Stimulated activated CD4-positive, alpha-beta T cell treated with anti-CD3 and anti-CD28 coated beads, Interleukin-1b, Interleukin-23, amount 100 ng/mL, for 1 hour (primary cell): ENCODE results near the gene NGEF.

Experiments
- DNase-seq, 2 donors: peaks; one replicate each; pipeline ENCODE4 v3.0.0-alpha.2; 2020; ENCODE audit warnings: low read depth in 2 of 2

Gene NGEF

DNA sequence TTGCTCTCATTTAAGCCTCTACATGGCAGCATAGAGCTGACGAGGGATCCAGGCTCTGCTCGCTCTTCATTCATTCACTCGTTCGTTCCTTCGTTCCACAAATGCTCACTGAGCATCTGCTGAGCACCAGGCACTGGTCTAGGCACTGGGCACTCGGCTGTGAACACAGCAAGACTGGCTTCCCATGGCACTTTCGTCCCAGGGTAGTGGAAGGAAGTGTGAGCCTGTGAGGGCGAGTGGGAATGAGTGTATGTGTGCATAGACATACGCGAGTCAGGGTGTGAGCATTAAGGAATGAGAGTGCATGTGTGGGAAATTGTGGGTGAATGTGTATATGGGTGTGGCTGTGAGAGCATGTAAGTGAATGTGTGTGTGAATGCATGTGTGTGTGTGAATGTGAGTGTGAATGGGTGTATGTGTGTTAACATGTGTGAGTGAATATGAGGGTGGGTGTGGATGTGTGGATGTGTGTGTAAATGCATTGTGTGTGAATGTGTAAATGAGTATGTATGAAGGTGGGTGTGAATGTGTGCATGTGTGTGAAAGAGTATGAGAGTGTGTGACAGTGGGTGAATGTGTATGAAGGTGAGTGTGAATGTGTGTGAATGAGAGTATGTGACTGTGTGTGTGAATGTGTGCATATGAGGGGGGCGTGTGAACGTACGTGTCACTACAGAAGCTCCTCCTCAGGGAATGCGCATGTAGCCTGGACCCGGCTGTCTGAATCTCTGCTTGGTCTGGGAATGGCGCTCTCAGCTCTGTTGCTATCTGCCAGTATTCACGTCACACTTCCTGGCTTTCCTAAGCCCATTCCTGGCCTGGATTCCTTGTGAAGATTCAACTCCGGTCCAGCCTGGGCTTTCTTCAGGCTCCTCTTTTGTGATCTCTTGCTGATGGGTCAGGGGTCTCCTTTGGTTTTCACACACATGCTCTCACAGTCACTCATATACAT is 114.2 kb downstream of the NGEF start:
- no peak for DNase-seq

DNA sequence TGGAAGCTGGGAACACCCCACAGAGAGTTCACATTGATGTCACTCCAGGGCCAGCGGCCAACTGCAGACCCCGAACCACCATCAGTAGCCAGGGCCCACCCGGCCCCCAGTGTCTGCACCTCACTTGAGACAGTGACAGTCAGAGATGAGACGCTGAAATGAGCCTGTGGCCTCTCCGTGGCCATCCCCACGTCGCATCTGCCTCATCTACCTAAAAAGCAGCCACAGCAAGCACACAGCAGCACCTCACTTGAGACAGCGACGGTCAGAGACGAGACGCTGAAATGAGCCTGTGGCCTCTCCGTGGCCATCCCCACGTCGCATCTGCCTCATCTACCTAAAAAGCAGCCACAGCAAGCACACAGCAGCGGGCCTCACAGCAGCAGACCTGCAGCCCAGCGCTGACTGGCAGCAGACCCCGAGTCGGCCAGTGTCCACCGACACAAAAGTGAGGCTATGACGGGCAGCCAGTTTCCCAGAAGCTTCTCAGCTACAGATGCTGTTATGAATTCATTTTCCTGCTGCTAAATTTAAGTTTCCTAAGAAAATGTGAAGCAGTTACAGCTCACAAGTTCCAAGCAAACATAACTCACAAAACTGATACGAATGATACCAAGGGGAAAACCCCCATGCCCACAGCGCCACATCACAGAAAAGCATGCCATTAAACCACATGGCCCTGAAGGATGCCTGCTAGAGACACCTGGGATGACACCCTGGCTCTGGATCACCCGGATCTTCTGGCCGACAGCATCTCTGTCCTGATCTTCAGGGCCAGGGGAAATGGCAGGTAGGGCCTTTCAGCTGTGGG is 115.3 kb downstream of the NGEF start:
- no peak for DNase-seq

- DNase-seq, result no peak
These were observed 116.1 kb downstream of the NGEF start for GRCh38 chr2:232896720-232897597.

DNA sequence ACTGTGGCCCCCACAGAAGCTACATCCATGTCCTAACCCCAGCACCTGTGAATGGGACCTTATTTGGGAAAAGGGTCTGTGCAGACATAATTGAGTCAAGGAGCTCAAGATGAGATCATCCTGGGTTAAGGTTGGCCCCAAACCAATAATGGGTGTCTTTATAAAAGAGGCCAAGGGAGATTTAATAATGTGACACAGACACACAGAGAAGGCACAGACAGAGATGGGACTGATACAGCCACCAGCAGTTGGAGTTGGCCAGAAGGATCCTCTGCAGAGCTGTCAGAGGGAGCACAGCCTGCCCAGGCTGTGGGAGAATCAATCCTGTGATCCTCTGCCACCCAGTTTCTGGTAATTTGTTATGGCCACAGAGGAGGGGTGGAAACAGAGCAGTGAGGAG is 116.9 kb downstream of the NGEF start:
- DNase-seq, result no peak

DNA sequence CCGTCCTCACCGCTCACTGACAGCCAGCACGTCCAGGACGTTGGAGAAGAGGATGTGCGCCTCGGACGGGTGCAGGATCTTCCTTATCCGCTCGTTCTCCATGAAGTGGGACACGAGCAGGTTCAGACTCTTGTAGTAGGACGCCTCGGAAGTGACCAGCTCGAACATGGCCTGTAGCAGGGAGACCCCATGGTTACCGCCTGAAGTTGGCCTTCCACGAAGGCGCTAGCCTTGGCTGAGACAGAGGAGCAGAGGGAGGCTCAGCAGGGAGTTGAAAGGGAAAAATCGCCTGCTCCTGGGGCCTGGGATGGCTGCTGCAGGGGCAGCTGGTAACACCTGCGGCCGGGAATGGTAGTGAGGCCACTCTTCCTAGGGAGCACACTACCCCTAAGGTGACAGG is 118.3 kb downstream of the NGEF start:
- no peak for DNase-seq

- DNase-seq, result no peak
These were observed 118.8 kb downstream of the NGEF start for GRCh38 chr2:232894251-232894650.

DNA sequence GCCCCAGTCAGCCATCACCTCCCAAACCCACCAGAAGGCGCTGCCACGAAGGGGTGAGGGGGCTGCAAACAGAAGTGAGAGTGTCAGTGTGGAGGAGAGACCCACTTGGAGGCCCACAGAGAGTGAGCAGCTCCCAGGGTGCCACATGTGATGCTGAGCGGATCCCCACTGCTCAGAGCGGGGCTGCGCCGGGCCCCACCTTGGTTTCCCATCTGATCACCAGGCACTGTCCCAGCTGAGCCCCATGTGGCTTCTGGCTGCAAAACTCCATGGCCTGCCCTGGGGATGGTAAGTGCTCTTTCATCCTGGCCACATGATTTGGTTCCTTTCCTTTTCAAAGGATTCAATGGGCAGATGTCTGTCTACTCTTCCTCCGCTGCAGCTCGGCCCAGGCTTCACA is 119.2 kb downstream of the NGEF start:
- no peak for DNase-seq

DNA sequence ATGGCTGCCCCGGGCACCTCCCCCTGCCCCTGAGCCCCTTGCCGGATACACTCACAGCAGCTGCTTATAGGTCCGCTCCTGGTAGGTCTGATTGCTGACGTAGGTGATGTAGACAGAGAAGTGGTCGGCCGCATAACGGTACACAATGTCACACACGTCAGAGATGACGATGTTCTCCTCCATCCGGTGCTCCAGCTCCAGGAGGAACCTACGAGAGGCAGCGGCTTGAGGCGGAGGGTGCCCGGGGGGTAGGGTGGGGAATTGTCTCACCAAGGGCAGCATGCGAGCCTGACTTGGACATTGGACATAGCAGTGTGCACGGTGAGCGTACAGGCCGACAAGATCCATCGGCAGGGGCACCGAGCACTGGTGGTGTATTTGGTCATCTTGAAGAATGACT is 120.2 kb downstream of the NGEF start:
- no peak for DNase-seq

GRCh38 chr2:232892221-232892620 is 120.8 kb downstream of the NGEF start:
- no peak for DNase-seq

GRCh38 chr2:232891621-232892071 is 121.4 kb downstream of the NGEF start:
- no peak for DNase-seq

- DNase-seq, result no peak
These were observed 122.0 kb downstream of the NGEF start for GRCh38 chr2:232890896-232891601.

GRCh38 chr2:232890536-232890895 is 122.5 kb downstream of the NGEF start:
- no peak for DNase-seq

- DNase-seq, result no peak
These were observed 123.1 kb downstream of the NGEF start for GRCh38 chr2:232889876-232890401.

- DNase-seq, result no peak
These were observed 124.1 kb downstream of the NGEF start for GRCh38 chr2:232888839-232889529.

DNA sequence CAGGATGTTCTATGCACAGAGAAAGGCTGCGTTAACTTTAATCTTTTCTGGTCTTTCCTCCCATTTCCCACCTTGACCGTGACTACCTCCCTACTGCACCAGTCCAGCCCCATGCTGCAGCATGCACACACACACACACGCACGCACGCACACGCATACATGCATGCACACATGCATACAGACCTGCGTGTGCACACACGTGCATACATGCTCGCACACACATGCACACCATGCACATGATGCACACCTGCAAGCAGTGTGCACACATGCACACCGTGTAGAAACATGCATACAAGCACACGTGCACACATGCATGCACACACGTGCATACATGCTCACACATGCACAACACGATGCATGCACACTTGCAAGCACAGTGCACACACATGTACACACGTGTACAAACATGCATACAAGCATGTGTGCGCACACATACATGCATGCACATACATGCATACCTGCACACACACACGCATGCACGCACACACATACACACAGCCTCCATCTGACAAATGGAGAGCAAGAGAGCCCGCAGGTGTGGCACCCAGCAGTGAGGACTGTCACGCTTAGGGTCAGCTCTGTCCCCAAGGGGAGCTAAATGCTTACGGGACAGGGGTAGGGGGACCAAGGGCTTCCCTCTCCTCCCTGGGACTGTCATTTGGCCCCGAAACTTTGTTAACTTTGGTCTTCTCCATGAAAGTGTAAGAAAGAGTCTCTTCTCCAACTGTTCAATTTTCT is 124.8 kb downstream of the NGEF start:
- no peak for DNase-seq

DNA sequence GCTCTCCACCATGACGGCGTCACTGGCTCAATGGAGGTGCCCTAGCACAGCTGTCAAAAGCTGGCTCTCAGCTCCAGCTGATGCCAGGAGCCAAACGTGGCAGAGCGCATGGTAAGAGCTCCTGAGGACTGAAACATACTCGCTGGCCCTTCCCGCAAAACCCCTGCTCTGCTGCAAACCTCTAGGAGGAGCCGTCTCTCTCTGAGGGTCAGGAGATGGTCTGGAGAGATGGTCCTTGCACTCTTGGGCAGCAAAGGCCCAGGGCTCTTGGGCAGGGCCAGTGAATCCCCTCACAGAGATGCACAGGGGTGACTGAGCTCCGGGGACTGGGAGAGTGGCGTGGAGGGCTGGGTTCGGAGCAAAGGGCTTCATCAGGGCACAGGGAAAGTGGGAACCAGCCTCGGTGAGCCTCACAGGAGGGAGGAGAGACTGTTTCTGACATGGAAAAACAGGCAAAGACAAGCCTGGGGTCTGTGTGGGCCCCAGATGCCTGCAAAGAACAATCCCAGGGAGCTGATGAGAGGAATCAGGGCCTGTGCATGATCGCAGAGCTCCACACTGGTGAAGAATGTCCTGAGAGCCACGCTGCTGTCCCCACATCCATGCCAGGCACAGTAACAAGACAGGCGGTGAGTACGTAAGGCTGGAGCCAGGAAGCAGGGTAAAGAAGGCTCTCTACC is 125.7 kb downstream of the NGEF start:
- no peak for DNase-seq

DNA sequence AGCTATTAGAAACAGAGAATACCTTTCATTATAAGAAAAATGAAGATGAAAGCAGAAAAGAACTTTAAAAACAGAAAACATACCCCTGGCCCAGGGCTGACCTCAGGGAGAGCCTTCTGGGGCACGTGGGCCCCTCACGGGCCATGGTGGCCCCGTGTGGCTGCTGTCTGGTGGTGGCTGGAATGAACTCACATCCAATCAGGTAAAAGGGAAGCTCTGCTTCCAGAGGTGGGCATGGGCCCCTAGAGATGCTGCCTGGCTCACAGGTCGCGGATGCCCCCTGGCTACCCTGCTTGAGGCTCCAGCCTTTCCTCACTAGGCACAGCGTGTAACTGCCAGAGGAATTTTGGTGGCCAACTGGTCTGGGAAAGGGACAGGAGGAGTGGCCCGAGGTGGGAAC is 126.4 kb downstream of the NGEF start:
- DNase-seq, result no peak

GRCh38 chr2:232886176-232886575 is 126.9 kb downstream of the NGEF start:
- no peak for DNase-seq
